ENCODE measurements around the gene SCML2.
A peak's percentile ranks its signal among the peaks of the same experiment; 100 is the strongest.
"Not testable (repeated sequence)": the region's sequence is repeated elsewhere in the genome, so short reads cannot be mapped to it uniquely, and the experiment has no call there.

Gene SCML2

DNA sequence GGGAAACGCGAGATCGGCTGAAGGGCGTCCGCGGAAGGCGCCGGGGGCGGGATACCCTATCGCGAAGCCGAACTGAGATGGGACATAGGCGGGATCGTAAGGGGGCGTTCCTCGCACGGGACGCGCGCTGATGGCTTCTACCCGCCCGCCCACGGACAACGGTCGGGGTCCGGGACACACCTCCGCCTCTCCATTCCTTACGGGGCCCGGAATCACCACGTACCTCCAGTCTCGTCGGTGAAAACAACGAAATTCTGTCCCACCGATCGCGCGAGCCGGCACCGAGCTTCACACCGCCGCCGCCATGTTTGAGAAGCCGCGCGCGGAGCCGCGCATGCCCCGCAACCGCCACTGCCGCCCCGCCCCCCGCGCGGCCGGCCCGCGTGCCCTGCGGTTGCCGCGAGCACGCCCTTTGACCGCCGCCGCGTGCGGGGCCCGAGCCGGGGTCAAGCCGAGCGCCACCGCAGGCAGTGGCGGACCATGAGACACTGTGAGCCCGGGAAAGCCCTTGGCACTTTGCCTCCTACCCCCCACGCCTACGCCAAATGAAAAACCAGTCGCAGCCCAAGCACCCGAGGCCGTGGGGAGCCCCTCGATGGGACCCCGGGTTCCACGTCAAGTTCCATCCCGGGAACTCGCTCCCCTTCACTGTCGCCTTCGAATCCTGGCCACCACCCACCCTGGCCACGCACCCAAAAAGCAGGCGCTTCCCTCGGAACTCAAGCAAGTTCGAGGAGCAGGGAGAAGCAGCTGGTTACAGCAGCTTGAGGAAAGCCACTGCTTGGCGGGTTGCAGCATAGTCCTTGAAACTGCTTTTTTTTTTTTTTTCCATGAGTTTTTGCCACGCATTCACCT is at the start of gene SCML2:
Gene SCML2 (minus strand): TSS at position 320 of the 855 bp plus-strand sequence. CDS start 20,617 bp downstream, outside the sequence.
- no peak for TF ChIP-seq ZNF274 (IDR thresholded peaks at IDR 0.05; ENCODE audit: low read depth, low read length)

DNA sequence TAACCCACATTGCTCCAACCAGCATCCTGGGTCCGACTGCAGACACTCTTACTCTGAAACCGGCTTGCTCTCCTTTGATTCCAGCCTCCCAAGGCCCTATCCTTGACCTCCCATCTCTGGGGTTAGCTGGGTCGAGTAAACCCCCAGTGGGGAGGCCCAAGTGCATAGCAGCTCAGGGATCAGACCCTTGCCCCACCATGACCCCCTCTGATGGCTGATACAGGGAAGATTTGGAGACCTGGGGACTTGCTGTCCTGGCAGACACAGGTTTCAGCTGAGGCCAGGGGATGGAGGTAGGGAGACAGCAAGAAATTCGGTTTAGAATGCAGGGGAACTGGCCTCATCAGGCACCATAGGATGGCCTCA is 47.3 kb upstream of the SCML2 start:
- TF ChIP-seq ZNF274 (IDR thresholded peaks at IDR 0.05; ENCODE audit: low read depth, low read length): no peak
- H3K4me3 ChIP-seq (ENCODE audit: low read length): no peak overlapping the region

More for the DNA sequence above, at the start of gene SCML2:
- peak within 1 kb of the TSS; percentile 60 for H3K4me3 ChIP-seq (ENCODE audit: low read length)

DNA sequence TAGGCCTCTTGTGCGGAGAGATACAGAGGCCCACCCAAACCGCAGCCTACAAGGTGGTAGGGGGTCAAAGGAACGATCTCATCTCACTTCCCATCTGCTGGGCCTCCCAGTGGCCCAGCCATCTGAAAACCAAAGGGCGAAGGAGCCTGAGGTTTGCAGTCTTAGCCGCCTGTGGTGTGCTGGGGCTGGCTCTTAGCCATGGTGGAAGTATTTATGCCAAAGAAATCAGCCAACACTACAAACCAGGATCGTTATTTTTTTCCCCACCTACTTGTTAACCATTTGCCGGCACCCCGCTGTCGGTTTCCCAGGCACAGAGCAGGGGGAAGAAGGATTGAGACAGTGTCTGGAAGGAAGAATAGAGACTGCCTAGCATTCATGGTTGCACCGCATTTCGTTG is 40.0 kb upstream of the SCML2 start:
- no peak overlapping the region for H3K4me3 ChIP-seq (ENCODE audit: low read length)
- TF ChIP-seq ZNF274 (IDR thresholded peaks at IDR 0.05; ENCODE audit: low read depth, low read length): no peak

DNA sequence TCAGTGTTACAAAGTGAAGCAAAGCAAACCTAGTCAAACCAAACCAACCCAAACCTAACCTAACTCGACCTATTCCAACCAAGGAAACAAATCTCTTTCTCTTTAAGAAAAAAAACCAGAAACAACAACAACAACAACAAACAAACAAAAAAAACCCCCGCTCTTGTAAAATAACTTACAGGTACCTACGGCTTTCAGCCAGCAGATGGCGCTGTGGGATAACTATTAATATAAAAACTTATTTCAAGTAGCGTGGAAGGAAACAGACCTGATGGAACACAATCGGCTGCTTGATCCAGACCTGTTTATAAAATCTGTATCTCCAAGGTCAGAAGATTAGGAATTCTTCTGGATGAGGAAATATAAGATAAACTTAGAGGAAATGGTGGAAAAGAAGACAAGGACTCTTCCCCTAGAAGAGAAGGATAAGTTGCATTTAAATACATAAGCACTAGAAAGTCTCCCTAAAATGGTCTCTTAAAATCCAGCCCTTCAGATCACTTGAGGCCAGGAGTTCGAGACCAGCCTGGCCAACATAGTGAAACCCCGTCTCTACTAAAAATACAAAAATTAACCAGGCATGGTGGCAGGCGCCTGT is 36.6 kb upstream of the SCML2 start:
- no peak for TF ChIP-seq ZNF274 (IDR thresholded peaks at IDR 0.05; ENCODE audit: low read depth, low read length)
- H3K4me3 ChIP-seq (ENCODE audit: low read length): no peak overlapping the region

DNA sequence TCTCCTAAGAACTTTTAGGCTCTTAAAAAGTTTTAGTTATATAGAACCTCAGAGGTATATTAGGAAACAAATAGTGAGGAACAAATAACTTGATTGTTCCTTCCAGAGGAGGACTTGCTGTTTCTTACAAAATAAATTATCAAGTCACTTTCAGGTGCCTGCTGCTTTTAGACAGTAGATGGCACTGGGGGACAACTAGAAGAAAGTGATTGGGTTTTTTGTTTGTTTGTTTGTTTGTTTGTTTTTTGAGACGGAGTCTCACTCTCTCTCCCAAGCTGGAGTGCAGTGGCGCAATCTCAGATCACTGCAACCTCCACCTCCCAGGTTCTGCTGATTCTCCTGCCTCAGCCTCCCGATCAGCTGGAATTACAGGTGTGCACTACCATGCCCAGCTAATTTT is 35.5 kb upstream of the SCML2 start:
- no peak for TF ChIP-seq ZNF274 (IDR thresholded peaks at IDR 0.05; ENCODE audit: low read depth, low read length)
- H3K4me3 ChIP-seq (ENCODE audit: low read length): no peak overlapping the region

DNA sequence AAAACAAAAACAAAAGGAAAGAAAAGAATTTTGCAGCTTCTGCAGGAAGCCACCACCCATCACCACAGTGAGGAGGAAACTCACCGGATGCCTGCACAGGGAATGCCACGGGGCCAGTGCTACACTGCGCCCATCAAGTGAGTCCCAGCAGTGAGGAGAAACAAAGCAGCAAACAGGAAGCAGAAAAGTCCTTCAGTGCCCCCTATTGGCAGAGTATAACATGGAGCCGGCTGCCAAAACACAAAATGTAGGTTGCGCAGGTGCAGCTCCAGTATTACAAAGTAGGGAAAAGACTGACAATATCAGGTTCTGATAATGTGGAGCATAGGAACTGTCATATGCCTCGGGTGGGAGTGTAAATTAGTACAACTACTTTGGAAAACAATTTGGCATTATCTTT is 23.3 kb upstream of the SCML2 start:
- TF ChIP-seq ZNF274 (IDR thresholded peaks at IDR 0.05; ENCODE audit: low read depth, low read length): no peak
- H3K4me3 ChIP-seq (ENCODE audit: low read length): no peak overlapping the region

DNA sequence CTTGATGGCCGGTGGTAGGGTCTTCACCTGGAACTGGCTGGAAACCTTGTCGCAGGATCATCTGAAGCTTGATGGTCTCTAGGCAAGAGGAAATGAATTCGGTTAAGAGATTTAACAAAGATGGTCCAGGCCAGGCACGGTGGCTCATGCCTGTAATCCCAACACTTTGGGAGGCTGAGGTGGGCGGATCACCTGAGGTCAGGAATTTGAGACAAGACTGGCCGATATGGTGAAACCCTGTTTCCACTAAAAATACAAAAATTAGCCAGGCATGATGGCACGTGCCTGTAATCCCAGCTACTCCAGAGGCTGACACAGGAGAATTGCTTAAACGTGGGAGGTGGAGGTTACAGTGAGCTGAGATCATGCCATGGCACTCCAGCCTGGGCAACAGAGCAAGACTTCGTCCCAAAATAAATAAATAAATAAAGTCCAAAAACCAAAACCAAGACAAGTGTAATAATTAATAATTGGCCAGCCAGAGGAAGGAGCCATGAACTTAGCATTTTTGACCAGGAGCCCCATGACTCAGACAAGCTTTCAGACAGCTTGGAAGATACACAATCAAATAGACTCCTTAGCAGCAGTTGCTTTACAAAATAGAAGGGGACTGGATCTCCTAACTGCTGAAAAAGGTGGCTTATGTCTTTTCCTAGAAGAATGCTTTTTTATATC is 20.8 kb upstream of the SCML2 start:
- not testable (repeated sequence) for H3K4me3 ChIP-seq (ENCODE audit: low read length)

DNA sequence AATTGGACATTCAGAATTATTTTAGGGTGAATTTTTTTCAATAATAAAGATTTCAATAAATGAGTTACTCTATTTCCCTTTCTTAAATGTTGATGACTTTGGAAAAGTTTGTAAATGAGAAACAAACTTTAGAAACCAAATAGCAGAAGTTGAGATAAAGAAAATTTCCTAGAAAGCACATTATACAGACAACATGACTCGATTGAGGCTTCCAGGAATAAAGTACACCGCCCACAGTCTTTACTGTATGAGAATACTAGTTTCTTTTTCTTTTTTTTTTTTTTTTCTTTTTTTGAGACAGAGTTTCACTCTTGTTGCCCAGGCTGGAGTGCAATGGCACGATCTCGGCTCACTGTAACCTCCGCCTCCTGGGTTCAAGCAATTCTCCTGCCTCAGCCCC is 14.6 kb upstream of the SCML2 start:
- not testable (repeated sequence) for H3K4me3 ChIP-seq (ENCODE audit: low read length)

DNA sequence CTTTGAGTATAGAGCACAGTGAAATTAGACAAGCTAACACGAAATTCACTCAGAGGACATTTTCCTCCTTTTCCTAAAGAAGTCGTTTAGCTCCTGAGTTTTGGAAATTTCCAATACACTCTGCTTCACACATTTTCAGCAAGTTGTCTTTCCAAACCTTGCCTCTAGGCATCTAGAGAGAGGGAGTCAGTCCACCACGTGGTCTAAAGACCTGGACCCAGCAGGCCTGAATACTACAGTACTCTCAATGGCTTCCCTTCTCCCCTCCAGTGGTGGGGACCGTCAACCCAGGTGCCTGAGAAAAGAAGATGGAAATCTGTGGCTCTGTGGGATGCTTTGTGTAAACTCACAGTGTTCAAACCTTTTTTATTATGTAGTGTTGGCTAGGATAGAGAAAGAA is 13.9 kb upstream of the SCML2 start:
- TF ChIP-seq ZNF274 (IDR thresholded peaks at IDR 0.05; ENCODE audit: low read depth, low read length): no peak
- H3K4me3 ChIP-seq (ENCODE audit: low read length): no peak overlapping the region

DNA sequence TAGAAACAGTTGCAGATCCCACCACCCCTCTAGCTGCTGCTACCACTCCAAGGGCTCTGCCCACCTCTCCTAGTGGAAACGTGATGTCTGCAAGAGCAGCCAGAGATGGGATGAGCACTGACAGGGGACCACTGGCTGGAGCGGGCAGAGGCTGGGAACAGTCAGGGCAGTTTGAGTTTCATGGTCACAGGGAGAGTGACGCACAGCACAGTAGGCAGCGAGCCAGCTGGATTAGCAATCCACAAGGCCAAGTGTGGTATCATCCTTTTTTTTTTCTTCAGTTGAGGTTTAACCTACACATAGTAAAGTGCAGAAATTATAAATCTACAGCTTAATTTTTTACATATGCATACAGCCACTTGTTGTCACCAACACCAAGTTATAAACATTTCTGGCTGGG is 6.4 kb upstream of the SCML2 start:
- TF ChIP-seq ZNF274 (IDR thresholded peaks at IDR 0.05; ENCODE audit: low read depth, low read length): no peak
- H3K4me3 ChIP-seq (ENCODE audit: low read length): no peak overlapping the region

DNA sequence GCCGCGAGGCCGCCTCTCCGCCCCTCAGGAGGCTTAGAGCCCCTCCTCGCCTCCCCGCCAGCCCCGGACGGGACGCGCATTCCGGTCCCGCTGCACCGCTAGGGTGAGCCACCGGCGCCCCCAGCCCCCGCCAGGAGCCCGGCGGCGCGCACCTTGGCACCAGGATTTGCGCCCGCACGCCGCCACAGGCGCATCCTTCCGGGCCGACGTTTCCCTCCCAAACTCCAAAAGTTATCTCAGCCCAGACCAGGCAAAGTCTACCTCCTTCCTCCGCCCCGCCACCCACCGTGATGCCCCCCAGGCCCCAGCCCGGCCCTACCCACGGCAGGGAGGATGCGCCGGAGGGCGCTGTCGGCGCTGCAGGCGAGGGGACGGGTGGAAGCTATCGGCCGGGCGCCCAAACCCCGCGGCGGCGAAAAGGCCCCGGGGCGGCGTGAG is 538 bp downstream of the SCML2 start:
- TF ChIP-seq ZNF274 (IDR thresholded peaks at IDR 0.05; ENCODE audit: low read depth, low read length): no peak
- peak overlapping the region; percentile 60 for H3K4me3 ChIP-seq (ENCODE audit: low read length)

DNA sequence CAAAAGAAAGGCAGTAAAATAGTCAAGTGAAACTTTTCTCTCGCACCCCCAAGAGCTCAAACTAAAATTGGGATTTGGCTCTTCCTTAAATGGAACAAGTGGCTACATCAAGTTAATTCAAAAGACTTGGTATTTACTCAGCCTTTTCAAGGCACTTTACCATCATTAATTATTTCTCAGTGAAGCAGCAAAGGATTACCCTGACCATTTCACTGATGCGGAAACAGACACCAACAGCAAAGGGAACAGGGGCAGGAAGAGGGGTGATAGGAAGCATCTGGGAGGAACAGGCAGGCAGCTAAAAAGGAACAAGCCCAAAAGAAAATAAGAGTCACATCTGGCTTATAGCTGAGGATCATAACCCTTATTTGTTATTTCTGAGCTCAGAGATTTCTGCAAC is 2.7 kb downstream of the SCML2 start:
- H3K4me3 ChIP-seq (ENCODE audit: low read length): no peak overlapping the region
- no peak for TF ChIP-seq ZNF274 (IDR thresholded peaks at IDR 0.05; ENCODE audit: low read depth, low read length)

DNA sequence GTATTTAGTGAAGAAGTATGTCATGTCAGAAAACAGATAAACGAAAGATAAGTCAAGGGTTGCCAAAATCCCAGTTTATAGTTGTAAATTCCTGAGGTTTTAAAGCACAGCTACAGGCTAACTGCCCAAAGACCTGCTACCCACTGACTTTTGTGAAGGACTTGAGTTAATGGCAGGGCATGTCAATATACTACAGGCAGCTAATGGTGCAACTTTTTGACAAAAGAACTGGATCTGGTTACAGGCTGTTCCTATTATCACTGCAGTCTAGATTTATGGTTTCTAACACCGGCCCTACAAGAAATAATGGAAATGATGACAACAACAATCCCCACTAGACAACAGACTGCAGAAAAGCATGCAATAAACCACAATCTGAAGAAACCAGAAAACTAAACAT is 6.4 kb downstream of the SCML2 start:
- TF ChIP-seq ZNF274 (IDR thresholded peaks at IDR 0.05; ENCODE audit: low read depth, low read length): no peak
- no peak overlapping the region for H3K4me3 ChIP-seq (ENCODE audit: low read length)

DNA sequence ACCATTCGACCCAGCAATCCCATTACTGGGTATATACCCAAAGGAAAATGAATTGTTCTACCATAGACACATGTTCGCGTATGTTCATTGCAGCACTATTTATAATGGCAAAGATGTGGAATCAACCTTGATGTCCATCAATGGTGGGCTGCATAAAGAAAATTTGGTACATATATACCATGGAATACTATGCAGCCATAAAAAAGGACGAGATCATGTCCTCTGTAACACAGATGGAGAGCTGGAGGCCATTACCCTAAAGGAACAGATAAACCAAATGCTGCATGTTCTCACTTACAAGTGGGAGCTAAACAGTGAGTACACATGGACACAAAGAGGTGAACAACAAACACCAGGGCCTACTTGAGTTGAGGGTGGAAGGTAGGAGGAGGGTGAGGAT is 45.1 kb downstream of the SCML2 start:
- no peak overlapping the region for H3K4me3 ChIP-seq (ENCODE audit: low read length)
- TF ChIP-seq ZNF274 (IDR thresholded peaks at IDR 0.05; ENCODE audit: low read depth, low read length): no peak

DNA sequence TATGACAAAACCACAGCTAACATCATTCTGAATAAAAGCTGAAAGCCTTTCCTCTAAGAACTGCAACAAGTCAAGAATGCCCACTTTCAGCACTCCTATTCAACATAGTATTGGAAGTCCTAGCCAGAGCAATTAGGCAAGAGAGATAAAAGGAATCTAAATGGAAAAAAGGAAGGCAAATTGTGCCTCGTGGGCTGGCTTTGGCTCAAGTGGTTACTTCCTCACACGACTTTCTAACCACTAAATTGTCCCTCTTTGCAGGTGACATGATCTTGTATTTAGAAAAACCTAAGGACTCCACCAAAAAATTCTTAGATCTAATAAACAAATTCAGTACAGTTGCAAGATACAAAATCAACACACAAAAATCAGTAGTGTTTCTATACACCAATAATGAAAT is 57.2 kb downstream of the SCML2 start:
- no peak for TF ChIP-seq ZNF274 (IDR thresholded peaks at IDR 0.05; ENCODE audit: low read depth, low read length)
- H3K4me3 ChIP-seq (ENCODE audit: low read length): no peak overlapping the region
